RWPE2 (cell line): ENCODE data around the gene ABCF1.

Experiments used
- ATAC-seq: fragments of 200-7000 bp; cut with Tn5 transposase; 3 replicates; pipeline ENCODE4 v1.9.1; 2021; ENCODE audit warnings: low read depth
- DNase-seq: peaks from one replicate; pipeline ENCODE4 v3.0.0-alpha.2; 2020; ENCODE audit warnings: low spot score
- H3K27ac ChIP-seq: fragments of 450-650 bp; 2 replicates; pipeline ENCODE4 v1.5.1; 2017; ENCODE audit warnings: mild to moderate bottlenecking; ENCODE audit not compliant: poor library complexity, severe bottlenecking
- H3K27me3 ChIP-seq: fragments of 250-450 bp; sonication (Bioruptor Pico); 2 replicates; pipeline ENCODE4 v1.5.1; 2021; ENCODE audit warnings: mild to moderate bottlenecking, moderate library complexity; ENCODE audit not compliant: insufficient read depth, poor library complexity, severe bottlenecking
- H3K36me3 ChIP-seq: fragments of 250-450 bp; sonication (Bioruptor Pico); 2 replicates; pipeline ENCODE4 v1.5.1; 2020; ENCODE audit warnings: low read depth, mild to moderate bottlenecking, moderate library complexity
- H3K4me1 ChIP-seq: fragments of 250-450 bp; sonication (Bioruptor Pico); 2 replicates; pipeline ENCODE4 v1.5.1; 2021; ENCODE audit warnings: mild to moderate bottlenecking, moderate library complexity; ENCODE audit not compliant: insufficient read depth, poor library complexity, severe bottlenecking
- H3K4me3 ChIP-seq: fragments of 250-450 bp; sonication (Bioruptor Pico); 2 replicates; pipeline ENCODE4 v1.5.1; 2021; ENCODE audit warnings: mild to moderate bottlenecking, moderate library complexity; ENCODE audit not compliant: severe bottlenecking
- H3K9me3 ChIP-seq: fragments of 250-450 bp; sonication (Bioruptor Pico); 2 replicates; pipeline ENCODE4 v1.5.1; 2021; ENCODE audit warnings: mild to moderate bottlenecking, moderate library complexity; ENCODE audit not compliant: severe bottlenecking
- CTCF ChIP-seq: fragments of 450-650 bp; IDR thresholded peaks from one replicate; pipeline ENCODE4 v1.5.1; 2017; ENCODE audit warnings: mild to moderate bottlenecking, moderate library complexity; ENCODE audit not compliant: poor library complexity, severe bottlenecking

Gene ABCF1

GRCh38 chr6:30583921-30584320 is 12.7 kb downstream of the ABCF1 start:
- H3K4me1 ChIP-seq = no peaks in the 10 kb centered on the region
- no peaks in the 10 kb centered on the region for H3K27me3 ChIP-seq
- TF ChIP-seq CTCF = no peak
- H3K9me3 ChIP-seq = no peaks in the 10 kb centered on the region
- ATAC-seq = no peak
- H3K27ac ChIP-seq = no peak overlapping the region
- no peak for DNase-seq
- no peak overlapping the region for H3K4me3 ChIP-seq
- H3K36me3 ChIP-seq = peaks cover 95% of the 10 kb centered on the region

- Histone ChIP-seq H3K27me3 (no peaks in the 10 kb centered on the region), H3K9me3 (no peaks in the 10 kb centered on the region), H3K4me1 (peaks cover 4% of the 10 kb centered on the region), H3K4me3 (no peak overlapping the region), H3K27ac (peak overlapping the region; percentile 60), H3K36me3 (peaks cover 83% of the 10 kb centered on the region)
- TF ChIP-seq CTCF = no peak
- no peak for DNase-seq
- ATAC-seq = no peak
Observed at GRCh38 chr6:30589754-30590358, 18.6 kb downstream of the ABCF1 start.

- peaks cover 76% of the 10 kb centered on the region for H3K36me3 ChIP-seq
- no peak for TF ChIP-seq CTCF
- peak overlapping the region; percentile 60 for H3K27ac ChIP-seq
- peaks cover 4% of the 10 kb centered on the region for H3K4me1 ChIP-seq
- DNase-seq (no peak), ATAC-seq (no peak)
- H3K9me3 ChIP-seq = no peaks in the 10 kb centered on the region
- no peak overlapping the region for H3K4me3 ChIP-seq
- H3K27me3 ChIP-seq = no peaks in the 10 kb centered on the region
Observed at GRCh38 chr6:30590509-30590908, 19.3 kb downstream of the ABCF1 start.

GRCh38 chr6:30591008-30591407 is 19.8 kb downstream of the ABCF1 start:
- H3K4me1 ChIP-seq = peaks cover 7% of the 10 kb centered on the region
- peaks cover 71% of the 10 kb centered on the region for H3K36me3 ChIP-seq
- H3K9me3 ChIP-seq = no peaks in the 10 kb centered on the region
- H3K27me3 ChIP-seq = no peaks in the 10 kb centered on the region
- no peak for TF ChIP-seq CTCF
- H3K4me3 ChIP-seq = no peak overlapping the region
- peak overlapping the region; percentile 60 for H3K27ac ChIP-seq
- ATAC-seq (peak; percentile 66), DNase-seq (no peak)

- TF ChIP-seq CTCF = no peak
- Histone ChIP-seq H3K27ac (peak overlapping the region; percentile 60), H3K27me3 (no peaks in the 10 kb centered on the region), H3K4me1 (peaks cover 7% of the 10 kb centered on the region), H3K9me3 (no peaks in the 10 kb centered on the region), H3K4me3 (no peak overlapping the region), H3K36me3 (peaks cover 64% of the 10 kb centered on the region)
- no peak for DNase-seq
- no peak for ATAC-seq
Observed at GRCh38 chr6:30592287-30592686, 21.0 kb downstream of the ABCF1 start.
